ENCODE data around the gene XKR8.

GRCh38 chr1:27981145-27981544 is 21.4 kb downstream of the XKR8 start:
- no peak for TF ChIP-seq CTCF (IDR thresholded peaks at IDR 0.05)
- TF ChIP-seq POLR2A (IDR thresholded peaks at IDR 0.05), result no peak

All from adrenal gland (tissue), 5 donors.